NCI-H524 treated with DMSO at 0.1 percent for 48 hours (cell line): Measurements from ENCODE around the gene PSMB8.

ENCODE experiments used
- DNase-seq: peaks from one replicate; lab custom pipeline; 2025; lab: John Stamatoyannopoulos, UW

PSMB8 gene

DNA sequence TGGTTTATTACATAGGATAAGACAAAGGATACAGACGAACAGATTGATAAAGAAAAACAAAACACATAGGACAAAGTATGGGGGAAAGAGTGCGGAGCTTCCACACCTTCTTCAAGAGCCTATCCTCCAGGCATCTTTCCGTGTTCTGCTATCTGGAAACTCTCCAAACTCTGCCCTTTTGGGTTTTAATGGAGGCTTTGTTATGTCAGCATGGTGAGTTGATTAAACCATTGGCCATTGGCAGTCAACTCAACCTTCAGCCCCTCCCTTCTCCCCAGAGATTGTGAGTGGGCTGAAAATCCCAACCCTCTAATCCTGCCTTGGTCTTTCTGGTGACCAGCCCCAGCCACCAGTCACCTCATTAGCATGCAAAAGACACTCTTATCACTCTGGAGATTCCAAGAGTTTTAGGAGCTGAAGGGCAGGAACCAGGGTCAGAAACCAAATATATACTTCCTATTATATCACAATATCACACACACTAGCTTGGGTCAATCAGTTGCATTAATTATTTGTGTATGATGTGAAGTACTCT, 50.9 kb downstream of the PSMB8 start:
- no peak for DNase-seq
